B cell (primary cell): ENCODE results near the gene ANKFN1.

Experiments used
- CTCF ChIP-seq: fragments of 200-600 bp; IDR thresholded peaks from one replicate; pipeline ENCODE4 v1.8.0; 2022; ENCODE audit warnings: antibody characterized with exemption, mild to moderate bottlenecking
- EZH2 ChIP-seq: IDR thresholded peaks from 2 replicates; pipeline ENCODE4 v1.6.1; 2012; ENCODE audit warnings: borderline replicate concordance, low read depth, mild to moderate bottlenecking, moderate library complexity, low read length; ENCODE audit not compliant: insufficient read depth, poor library complexity, severe bottlenecking

DNA sequence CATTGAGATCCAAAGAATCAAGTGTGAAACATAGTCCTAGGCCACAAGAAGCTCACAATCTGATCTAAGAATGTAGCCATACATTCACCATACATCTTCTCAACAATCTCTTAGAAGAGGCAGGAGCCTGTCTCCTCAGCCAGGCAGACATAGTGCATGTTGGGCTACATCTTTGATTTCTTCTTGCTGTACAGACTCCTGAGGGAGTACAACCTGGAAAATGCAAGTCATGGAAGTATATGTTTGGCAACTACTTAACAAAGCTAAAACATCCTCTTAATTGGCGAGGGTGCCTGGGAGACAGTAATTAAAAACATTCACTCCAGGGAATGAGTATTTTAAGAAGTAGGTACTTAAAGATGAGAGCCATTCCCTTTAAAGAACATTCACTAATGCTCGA is 361.0 kb downstream of the ANKFN1 start:
- TF ChIP-seq CTCF (no peak), EZH2 (no peak)
